Muscle of leg (tissue), 11 donors: ENCODE measurements around the gene LRRC26. TPM values are rescaled to one million over a fixed set of nuclear protein-coding genes. Genes with fewer than 3 reads are reported as not detected.

Source experiments
- DNase-seq: peaks from one replicate; pipeline ENCODE4 v3.0.0; 2013
- H3K27ac ChIP-seq: one replicate; pipeline ENCODE4 v1.5.1; 2013; ENCODE audit warnings: mild to moderate bottlenecking, low read length, control low read depth
- H3K27me3 ChIP-seq: one replicate; pipeline ENCODE4 v1.6.1; 2013; ENCODE audit warnings: low read length; ENCODE audit not compliant: control insufficient read depth, insufficient read depth
- H3K36me3 ChIP-seq: one replicate; pipeline ENCODE4 v1.6.1; 2013; ENCODE audit warnings: low read length; ENCODE audit not compliant: control insufficient read depth, insufficient read depth
- H3K4me1 ChIP-seq: one replicate; pipeline ENCODE4 v1.6.1; 2013; ENCODE audit warnings: low read length; ENCODE audit not compliant: control insufficient read depth, insufficient read depth
- H3K4me3 ChIP-seq: one replicate; pipeline ENCODE4 v1.5.1; 2013; ENCODE audit warnings: low read length, control low read depth
- H3K9me3 ChIP-seq: replicated peaks from 2 replicates; pipeline ENCODE4 v1.6.1; 2013; ENCODE audit warnings: low read depth, low read length; ENCODE audit not compliant: control insufficient read depth
- WGBS: methylation state at CpG from one replicate; pipeline ENCODE4 v1.1.5; 2013; ENCODE audit warnings: missing lambda C conversion rate; ENCODE audit not compliant: insufficient coverage; 5-methylcytosine and 5-hydroxymethylcytosine counted together
- polyA plus RNA-seq, 8 donors: library from polyadenylated mRNA; unstranded; fragments of 120-200 nt; gene quantifications; one replicate each; pipeline versions ENCODE4 v1.2.1 to v1.2.3, GENCODE V29; 2013; ENCODE audit warnings: inconsistent platforms in 1 of 8, low replicate concordance in 1 of 8; ENCODE audit not compliant: insufficient read length in 8 of 8, insufficient read depth in 1 of 8
- total RNA-seq: library from RNA; stranded (reverse); fragments of 120-200 nt; gene quantifications from one replicate; pipeline ENCODE4 v1.2.4, GENCODE V29; 2013

Gene LRRC26
- total and polyA plus RNA-seq, 9 donors, result 0.14 TPM; not detected in 8

GRCh38 chr9:137149363-137149762, 20.5 kb downstream of the LRRC26 start:
- Histone ChIP-seq H3K36me3 (no peaks in the 10 kb centered on the region), H3K27ac (no peak overlapping the region), H3K9me3 (no peaks in the 10 kb centered on the region), H3K27me3 (peaks cover 17% of the 10 kb centered on the region), H3K4me3 (no peak overlapping the region), H3K4me1 (no peaks in the 10 kb centered on the region)
- WGBS, result 76% methylated on average over 4 of the region's 5 CpGs
- no peak for DNase-seq

DNA sequence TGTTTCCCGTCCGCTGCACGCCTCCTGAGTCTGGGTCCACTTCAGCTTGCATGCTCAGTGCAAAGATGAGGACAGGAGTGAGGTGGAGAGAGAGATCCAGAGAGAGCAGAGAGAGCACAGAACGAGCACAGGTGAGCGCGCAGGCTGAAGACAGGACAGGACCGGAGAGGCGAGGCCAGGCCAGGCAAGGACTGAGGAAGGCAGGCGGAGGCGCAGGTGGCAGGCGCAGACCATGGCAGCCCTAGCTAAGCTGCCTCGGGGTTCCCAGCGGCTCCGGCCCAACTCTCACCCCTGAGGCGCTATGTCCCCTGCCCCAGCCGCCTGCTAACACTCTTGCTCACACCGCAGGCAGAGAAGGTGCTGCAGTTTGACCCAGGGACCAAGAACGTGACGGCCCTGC, 21.2 kb downstream of the LRRC26 start:
- H3K36me3 ChIP-seq, result no peaks in the 10 kb centered on the region
- DNase-seq, result no peak
- WGBS, result 81% methylated on average over 17 of the region's 19 CpGs
- H3K9me3 ChIP-seq, result no peaks in the 10 kb centered on the region
- H3K27me3 ChIP-seq, result peaks cover 20% of the 10 kb centered on the region
- no peak overlapping the region for H3K27ac ChIP-seq
- H3K4me1 ChIP-seq, result no peaks in the 10 kb centered on the region
- H3K4me3 ChIP-seq, result no peak overlapping the region

DNA sequence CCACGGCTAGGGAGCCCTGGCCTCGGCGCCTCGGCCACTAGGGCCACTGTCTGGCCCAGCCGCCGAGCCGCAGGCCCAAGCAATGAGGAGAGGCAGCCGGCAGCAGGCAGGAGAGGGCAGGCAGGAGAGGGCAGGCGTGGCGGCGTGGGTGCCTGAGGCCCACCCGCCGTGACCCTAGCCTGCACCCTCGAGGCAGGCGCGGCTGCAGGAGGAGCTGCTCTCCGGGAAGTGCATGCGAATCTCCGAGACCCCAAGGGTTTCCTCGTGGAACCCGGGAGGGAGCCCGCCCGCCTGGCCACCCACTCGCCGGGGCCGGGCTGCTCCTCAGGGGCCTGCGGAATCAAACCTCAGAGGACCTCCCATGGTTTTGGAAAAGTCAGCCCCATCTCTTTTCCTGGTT, 21.6 kb downstream of the LRRC26 start:
- no peak for DNase-seq
- no peak overlapping the region for H3K27ac ChIP-seq
- no peak overlapping the region for H3K4me3 ChIP-seq
- H3K9me3 ChIP-seq, result no peaks in the 10 kb centered on the region
- H3K36me3 ChIP-seq, result no peaks in the 10 kb centered on the region
- no peaks in the 10 kb centered on the region for H3K4me1 ChIP-seq
- 66% methylated on average over 27 of the region's 27 CpGs for WGBS
- peaks cover 24% of the 10 kb centered on the region for H3K27me3 ChIP-seq

DNA sequence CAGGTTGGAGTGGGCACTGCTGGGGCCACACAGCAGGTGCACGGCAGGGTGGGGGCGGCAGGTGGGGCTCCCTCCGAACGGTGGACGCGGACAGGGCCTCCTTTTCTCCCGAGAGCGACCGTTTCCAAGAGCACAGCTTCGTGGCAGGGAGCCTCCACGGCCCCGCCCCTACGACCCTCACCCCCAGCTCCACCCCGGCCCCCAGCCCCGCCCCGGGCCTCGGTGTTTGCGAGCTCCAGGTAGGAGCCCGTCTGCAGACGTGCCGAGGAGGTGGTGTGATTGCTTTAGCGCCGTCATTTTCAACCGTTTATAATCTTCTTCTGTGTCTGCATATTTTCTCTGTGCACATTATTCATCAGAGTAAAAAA, 22.1 kb downstream of the LRRC26 start:
- Histone ChIP-seq H3K27ac (no peak overlapping the region), H3K4me3 (no peak overlapping the region), H3K9me3 (no peaks in the 10 kb centered on the region), H3K36me3 (no peaks in the 10 kb centered on the region), H3K4me1 (no peaks in the 10 kb centered on the region), H3K27me3 (peaks cover 28% of the 10 kb centered on the region)
- DNase-seq, result no peak
- 41% methylated on average over 14 of the region's 24 CpGs for WGBS

GRCh38 chr9:137147091-137147792, 22.6 kb downstream of the LRRC26 start:
- peaks cover 32% of the 10 kb centered on the region for H3K27me3 ChIP-seq
- 84% methylated on average over 24 of the region's 26 CpGs for WGBS
- no peak overlapping the region for H3K4me3 ChIP-seq
- no peak overlapping the region for H3K27ac ChIP-seq
- no peaks in the 10 kb centered on the region for H3K9me3 ChIP-seq
- H3K36me3 ChIP-seq, result no peaks in the 10 kb centered on the region
- DNase-seq, result no peak
- no peaks in the 10 kb centered on the region for H3K4me1 ChIP-seq

GRCh38 chr9:137146527-137146918, 23.3 kb downstream of the LRRC26 start:
- no peak overlapping the region for H3K27ac ChIP-seq
- H3K27me3 ChIP-seq, result peaks cover 37% of the 10 kb centered on the region
- H3K9me3 ChIP-seq, result no peaks in the 10 kb centered on the region
- DNase-seq, result no peak
- no peaks in the 10 kb centered on the region for H3K4me1 ChIP-seq
- WGBS, result 20% methylated on average over 1 of the region's 9 CpGs
- H3K4me3 ChIP-seq, result no peak overlapping the region
- no peaks in the 10 kb centered on the region for H3K36me3 ChIP-seq

GRCh38 chr9:137145731-137146526, 23.9 kb downstream of the LRRC26 start:
- no peaks in the 10 kb centered on the region for H3K4me1 ChIP-seq
- H3K36me3 ChIP-seq, result no peaks in the 10 kb centered on the region
- no peak overlapping the region for H3K4me3 ChIP-seq
- no peaks in the 10 kb centered on the region for H3K9me3 ChIP-seq
- H3K27me3 ChIP-seq, result peaks cover 43% of the 10 kb centered on the region
- H3K27ac ChIP-seq, result no peak overlapping the region
- 43% methylated on average over 47 of the region's 49 CpGs for WGBS
- no peak for DNase-seq

- Histone ChIP-seq H3K4me1 (peaks cover 5% of the 10 kb centered on the region), H3K9me3 (no peaks in the 10 kb centered on the region), H3K27ac (no peak overlapping the region), H3K36me3 (no peaks in the 10 kb centered on the region), H3K27me3 (peaks cover 58% of the 10 kb centered on the region), H3K4me3 (no peak overlapping the region)
- WGBS, result 34% methylated on average over 2 of the region's 4 CpGs
- DNase-seq, result no peak
These were observed 26.4 kb downstream of the LRRC26 start for GRCh38 chr9:137143459-137143858.

GRCh38 chr9:137141976-137142936, 27.6 kb downstream of the LRRC26 start:
- DNase-seq, result no peak
- WGBS, result 74% methylated on average over 18 of the region's 24 CpGs
- Histone ChIP-seq H3K4me1 (peaks cover 13% of the 10 kb centered on the region), H3K4me3 (no peak overlapping the region), H3K27ac (no peak overlapping the region), H3K27me3 (peaks cover 61% of the 10 kb centered on the region), H3K36me3 (no peaks in the 10 kb centered on the region), H3K9me3 (no peaks in the 10 kb centered on the region)
